ENCODE measurements around the gene SMDT1. TPM values are rescaled to one million over a fixed set of nuclear protein-coding genes. Genes with fewer than 3 reads are reported as not detected.
A peak's percentile ranks its signal among the peaks of the same experiment; 100 is the strongest.

SMDT1 gene
- total RNA-seq, result 67.9 and 76.5 TPM in 2 replicates
- long read RNA-seq, partial matches to known transcripts, result 0 of 4 reads
- long read RNA-seq, other reads (novel, unspliced or antisense), result 1 of 4 reads

DNA sequence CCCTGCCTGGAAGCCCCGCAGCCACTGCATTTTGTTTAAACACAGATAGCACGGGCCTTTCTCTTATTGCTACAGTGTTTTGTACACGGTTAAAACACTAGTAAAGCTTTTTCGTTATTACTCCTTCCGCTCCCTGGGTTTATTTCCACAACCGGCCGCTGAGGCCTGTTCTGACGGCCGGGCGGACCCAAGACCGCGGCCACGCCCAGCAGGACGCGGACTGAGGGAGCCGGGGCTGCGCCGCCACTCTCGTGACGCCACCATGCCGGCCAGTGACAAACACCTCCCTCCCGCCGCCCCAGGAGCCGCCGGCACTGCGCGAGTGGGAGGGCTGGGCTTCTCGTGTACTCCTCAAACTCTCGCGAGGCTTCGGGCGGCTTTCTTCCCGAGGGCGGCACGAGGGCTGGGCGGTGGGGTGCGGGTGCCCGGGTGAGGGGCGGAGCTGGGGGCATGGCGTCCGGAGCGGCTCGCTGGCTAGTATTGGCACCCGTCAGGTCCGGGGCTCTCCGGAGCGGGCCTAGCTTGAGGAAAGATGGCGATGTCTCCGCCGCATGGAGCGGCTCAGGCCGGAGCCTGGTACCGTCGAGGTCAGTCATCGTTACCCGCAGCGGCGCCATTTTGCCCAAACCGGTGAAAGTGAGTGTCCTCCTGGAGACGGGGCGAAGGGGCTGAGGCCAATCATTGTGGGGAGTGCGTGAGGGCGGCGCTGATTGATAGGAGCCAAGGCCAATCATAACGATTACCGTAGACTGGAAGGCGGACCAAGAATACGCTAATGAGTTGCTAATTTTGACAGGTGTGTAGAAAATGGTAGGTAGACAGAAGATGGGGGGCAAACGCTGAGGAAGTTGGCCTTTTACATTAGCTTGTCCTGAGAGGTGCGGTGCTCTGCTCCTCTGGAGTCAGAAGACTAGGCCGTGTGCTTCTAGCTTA, at the start of gene SMDT1:
TSS of gene SMDT1 (plus strand) at position 382 of the 933 bp plus-strand sequence. CDS start at position 451, 69 bp downstream.
- H3K27me3 Mint-ChIP-seq (ENCODE audit: unreplicated experiment), result no peaks in the 10 kb centered on the region
- peaks cover 23% of the 10 kb centered on the region for H3K4me1 Mint-ChIP-seq (ENCODE audit: unreplicated experiment)
- H3K27ac Mint-ChIP-seq (ENCODE audit: unreplicated experiment), result peak within 1 kb of the TSS; percentile 99
- peaks cover 10% of the 10 kb centered on the region for H3K36me3 Mint-ChIP-seq (ENCODE audit: unreplicated experiment)
- H3K4me3 Mint-ChIP-seq (ENCODE audit: unreplicated experiment), result peak within 1 kb of the TSS; percentile 83
- DNase-seq (ENCODE audit: extremely low spot score, unreplicated experiment), result peak; percentile 100
- H3K9me3 Mint-ChIP-seq (ENCODE audit: unreplicated experiment), result no peaks in the 10 kb centered on the region
- TF ChIP-seq, protein P1, sequence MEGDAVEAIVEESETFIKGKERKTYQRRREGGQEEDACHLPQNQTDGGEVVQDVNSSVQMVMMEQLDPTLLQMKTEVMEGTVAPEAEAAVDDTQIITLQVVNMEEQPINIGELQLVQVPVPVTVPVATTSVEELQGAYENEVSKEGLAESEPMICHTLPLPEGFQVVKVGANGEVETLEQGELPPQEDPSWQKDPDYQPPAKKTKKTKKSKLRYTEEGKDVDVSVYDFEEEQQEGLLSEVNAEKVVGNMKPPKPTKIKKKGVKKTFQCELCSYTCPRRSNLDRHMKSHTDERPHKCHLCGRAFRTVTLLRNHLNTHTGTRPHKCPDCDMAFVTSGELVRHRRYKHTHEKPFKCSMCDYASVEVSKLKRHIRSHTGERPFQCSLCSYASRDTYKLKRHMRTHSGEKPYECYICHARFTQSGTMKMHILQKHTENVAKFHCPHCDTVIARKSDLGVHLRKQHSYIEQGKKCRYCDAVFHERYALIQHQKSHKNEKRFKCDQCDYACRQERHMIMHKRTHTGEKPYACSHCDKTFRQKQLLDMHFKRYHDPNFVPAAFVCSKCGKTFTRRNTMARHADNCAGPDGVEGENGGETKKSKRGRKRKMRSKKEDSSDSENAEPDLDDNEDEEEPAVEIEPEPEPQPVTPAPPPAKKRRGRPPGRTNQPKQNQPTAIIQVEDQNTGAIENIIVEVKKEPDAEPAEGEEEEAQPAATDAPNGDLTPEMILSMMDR (IDR thresholded peaks at IDR 0.05), result no peak

GRCh38 chr22:42033263-42034181, 46.0 kb upstream of the SMDT1 start:
- no peak overlapping the region for H3K27ac Mint-ChIP-seq (ENCODE audit: unreplicated experiment)
- TF ChIP-seq, protein P1 (IDR thresholded peaks at IDR 0.05), result no peak
- H3K9me3 Mint-ChIP-seq (ENCODE audit: unreplicated experiment), result peaks cover 4% of the 10 kb centered on the region
- peaks cover 28% of the 10 kb centered on the region for H3K27me3 Mint-ChIP-seq (ENCODE audit: unreplicated experiment)
- H3K4me1 Mint-ChIP-seq (ENCODE audit: unreplicated experiment), result peaks cover 13% of the 10 kb centered on the region
- no peaks in the 10 kb centered on the region for H3K36me3 Mint-ChIP-seq (ENCODE audit: unreplicated experiment)
- DNase-seq (ENCODE audit: extremely low spot score, unreplicated experiment), result no peak
- no peak overlapping the region for H3K4me3 Mint-ChIP-seq (ENCODE audit: unreplicated experiment)

DNA sequence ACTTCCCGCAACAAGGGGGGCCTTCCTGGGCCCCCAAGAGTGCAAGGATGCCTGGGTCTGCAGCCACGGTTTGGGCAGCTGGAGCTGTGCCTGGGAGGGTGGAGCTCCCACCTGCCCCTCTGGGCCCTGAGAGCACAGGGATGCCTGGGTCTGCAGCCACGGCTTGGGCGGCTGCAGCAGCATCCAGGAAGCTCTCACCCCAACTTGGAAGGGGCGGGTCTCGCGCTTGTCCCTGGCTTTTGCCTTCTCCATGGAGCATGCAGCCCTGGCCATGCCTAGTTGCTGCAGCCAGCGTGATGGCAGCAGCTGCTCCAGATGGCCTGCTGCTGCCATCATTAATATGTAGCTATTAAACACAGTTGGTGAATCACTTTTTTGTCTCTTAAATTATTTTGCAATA, 44.2 kb upstream of the SMDT1 start:
- peaks cover 13% of the 10 kb centered on the region for H3K4me1 Mint-ChIP-seq (ENCODE audit: unreplicated experiment)
- H3K36me3 Mint-ChIP-seq (ENCODE audit: unreplicated experiment), result no peaks in the 10 kb centered on the region
- no peak overlapping the region for H3K4me3 Mint-ChIP-seq (ENCODE audit: unreplicated experiment)
- no peak overlapping the region for H3K27ac Mint-ChIP-seq (ENCODE audit: unreplicated experiment)
- TF ChIP-seq, protein P1 (IDR thresholded peaks at IDR 0.05), result no peak
- H3K27me3 Mint-ChIP-seq (ENCODE audit: unreplicated experiment), result peaks cover 36% of the 10 kb centered on the region
- no peak for DNase-seq (ENCODE audit: extremely low spot score, unreplicated experiment)
- peaks cover 4% of the 10 kb centered on the region for H3K9me3 Mint-ChIP-seq (ENCODE audit: unreplicated experiment)

DNA sequence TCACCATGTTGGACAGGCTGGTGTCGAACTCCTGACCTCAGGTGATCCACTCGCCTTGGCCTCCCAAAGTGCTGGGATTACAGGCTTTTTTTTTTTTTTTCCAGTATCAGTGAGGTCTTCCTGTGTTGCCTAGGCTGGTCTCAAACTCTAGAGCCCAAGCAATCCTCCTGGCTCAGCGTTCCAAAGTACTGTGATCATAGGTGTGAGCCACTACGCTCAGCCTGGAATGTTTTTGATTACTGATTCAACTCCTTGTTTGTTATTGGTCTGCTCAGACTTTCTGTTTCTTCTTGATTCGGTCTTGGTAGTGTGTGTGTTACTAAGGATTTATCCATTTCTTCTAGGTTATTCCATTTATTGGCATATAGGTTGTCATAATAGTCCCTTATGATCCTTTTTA, 40.2 kb upstream of the SMDT1 start:
- Mint-ChIP-seq H3K27ac (ENCODE audit: unreplicated experiment) (no peak overlapping the region), H3K36me3 (ENCODE audit: unreplicated experiment) (no peaks in the 10 kb centered on the region), H3K9me3 (ENCODE audit: unreplicated experiment) (peaks cover 19% of the 10 kb centered on the region), H3K27me3 (ENCODE audit: unreplicated experiment) (peaks cover 41% of the 10 kb centered on the region), H3K4me3 (ENCODE audit: unreplicated experiment) (no peak overlapping the region), H3K4me1 (ENCODE audit: unreplicated experiment) (no peaks in the 10 kb centered on the region)
- TF ChIP-seq, protein P1 (IDR thresholded peaks at IDR 0.05), result no peak
- DNase-seq (ENCODE audit: extremely low spot score, unreplicated experiment), result no peak

Measured in osteocyte (in vitro differentiated cells).